Nephron progenitor cell (in vitro differentiated cells): ENCODE measurements around the gene FABP1.

Experiments used
- DNase-seq: peaks from one replicate; pipeline ENCODE4 v3.0.0; 2021
- H3K27ac Mint-ChIP-seq: 2 replicates; pipeline ENCODE4 v1.8.0; 2021; ENCODE audit warnings: mild to moderate bottlenecking, moderate library complexity, mixed read lengths
- H3K27me3 Mint-ChIP-seq: 2 replicates; pipeline ENCODE4 v1.8.0; 2021; ENCODE audit warnings: mild to moderate bottlenecking, low read depth, mixed read lengths; ENCODE audit not compliant: poor library complexity
- H3K36me3 Mint-ChIP-seq: 2 replicates; pipeline ENCODE4 v1.8.0; 2021; ENCODE audit warnings: low read depth, mixed read lengths
- H3K4me1 Mint-ChIP-seq: 2 replicates; pipeline ENCODE4 v1.8.0; 2021; ENCODE audit warnings: mixed read lengths
- H3K4me3 Mint-ChIP-seq: 2 replicates; pipeline ENCODE4 v1.8.0; 2021; ENCODE audit warnings: mild to moderate bottlenecking, moderate library complexity, mixed read lengths
- H3K9me3 Mint-ChIP-seq: 2 replicates; pipeline ENCODE4 v1.8.0; 2021; ENCODE audit warnings: mild to moderate bottlenecking, moderate library complexity, mixed read lengths
- TF ChIP-seq, protein P1 (sequence below): fragments of 200-600 bp; sonication (generic); IDR thresholded peaks from 2 replicates; pipeline ENCODE4 v1.5.0; 2021; ENCODE audit warnings: antibody characterized with exemption

Gene FABP1

DNA sequence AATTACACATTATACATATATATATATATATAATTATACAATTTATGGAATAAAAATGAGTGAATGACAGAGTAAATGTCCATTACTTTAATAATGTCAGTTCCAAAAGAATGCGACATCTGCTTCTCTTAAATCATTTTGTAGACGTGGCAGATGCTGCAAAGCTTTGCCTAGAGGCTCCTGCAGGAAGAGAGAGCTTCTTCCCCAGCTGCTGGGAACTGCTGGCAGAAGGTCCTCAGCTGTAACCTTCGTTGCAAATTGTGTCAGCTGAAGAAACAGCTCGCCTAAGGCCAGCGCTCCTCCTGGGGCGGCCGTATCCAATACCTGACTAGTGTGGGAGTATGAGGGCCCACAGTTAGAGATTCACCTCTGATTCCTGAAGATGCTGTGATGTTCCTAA lies 32.7 kb upstream of the FABP1 start:
- TF ChIP-seq, protein P1, sequence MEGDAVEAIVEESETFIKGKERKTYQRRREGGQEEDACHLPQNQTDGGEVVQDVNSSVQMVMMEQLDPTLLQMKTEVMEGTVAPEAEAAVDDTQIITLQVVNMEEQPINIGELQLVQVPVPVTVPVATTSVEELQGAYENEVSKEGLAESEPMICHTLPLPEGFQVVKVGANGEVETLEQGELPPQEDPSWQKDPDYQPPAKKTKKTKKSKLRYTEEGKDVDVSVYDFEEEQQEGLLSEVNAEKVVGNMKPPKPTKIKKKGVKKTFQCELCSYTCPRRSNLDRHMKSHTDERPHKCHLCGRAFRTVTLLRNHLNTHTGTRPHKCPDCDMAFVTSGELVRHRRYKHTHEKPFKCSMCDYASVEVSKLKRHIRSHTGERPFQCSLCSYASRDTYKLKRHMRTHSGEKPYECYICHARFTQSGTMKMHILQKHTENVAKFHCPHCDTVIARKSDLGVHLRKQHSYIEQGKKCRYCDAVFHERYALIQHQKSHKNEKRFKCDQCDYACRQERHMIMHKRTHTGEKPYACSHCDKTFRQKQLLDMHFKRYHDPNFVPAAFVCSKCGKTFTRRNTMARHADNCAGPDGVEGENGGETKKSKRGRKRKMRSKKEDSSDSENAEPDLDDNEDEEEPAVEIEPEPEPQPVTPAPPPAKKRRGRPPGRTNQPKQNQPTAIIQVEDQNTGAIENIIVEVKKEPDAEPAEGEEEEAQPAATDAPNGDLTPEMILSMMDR = no peak
- no peak for DNase-seq
- no peak overlapping the region for H3K27ac Mint-ChIP-seq
- H3K27me3 Mint-ChIP-seq = peaks cover 3% of the 10 kb centered on the region
- no peaks in the 10 kb centered on the region for H3K9me3 Mint-ChIP-seq
- no peak overlapping the region for H3K4me3 Mint-ChIP-seq
- H3K4me1 Mint-ChIP-seq = no peaks in the 10 kb centered on the region
- H3K36me3 Mint-ChIP-seq = no peaks in the 10 kb centered on the region

DNA sequence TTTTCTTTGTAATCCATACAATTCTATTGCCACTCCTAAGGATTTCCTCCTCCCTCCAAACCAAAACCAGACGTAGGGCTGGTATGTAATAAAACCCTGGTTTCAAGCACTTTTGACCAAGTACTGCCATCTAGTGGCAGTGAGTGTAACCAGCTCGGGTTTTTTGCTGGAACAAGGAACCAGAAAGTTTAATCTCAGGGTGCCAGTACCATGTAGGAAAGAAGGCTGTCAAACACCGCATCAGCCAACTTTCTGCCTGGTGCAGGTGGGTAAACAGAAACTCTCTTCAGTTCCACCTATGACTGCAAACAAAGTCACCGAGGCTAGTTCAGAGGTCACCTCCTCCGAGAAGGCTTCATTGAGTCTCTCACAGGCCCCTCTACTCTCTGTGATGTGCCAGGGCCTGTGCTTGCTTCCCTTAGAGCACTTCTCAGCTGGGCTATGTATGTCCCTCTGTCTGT lies 32.1 kb upstream of the FABP1 start:
- TF ChIP-seq, protein P1 = peak; percentile 84
- Mint-ChIP-seq H3K36me3 (no peaks in the 10 kb centered on the region), H3K4me1 (no peaks in the 10 kb centered on the region), H3K27ac (no peak overlapping the region), H3K27me3 (peaks cover 3% of the 10 kb centered on the region), H3K4me3 (no peak overlapping the region), H3K9me3 (no peaks in the 10 kb centered on the region)
- DNase-seq = peak; percentile 51

DNA sequence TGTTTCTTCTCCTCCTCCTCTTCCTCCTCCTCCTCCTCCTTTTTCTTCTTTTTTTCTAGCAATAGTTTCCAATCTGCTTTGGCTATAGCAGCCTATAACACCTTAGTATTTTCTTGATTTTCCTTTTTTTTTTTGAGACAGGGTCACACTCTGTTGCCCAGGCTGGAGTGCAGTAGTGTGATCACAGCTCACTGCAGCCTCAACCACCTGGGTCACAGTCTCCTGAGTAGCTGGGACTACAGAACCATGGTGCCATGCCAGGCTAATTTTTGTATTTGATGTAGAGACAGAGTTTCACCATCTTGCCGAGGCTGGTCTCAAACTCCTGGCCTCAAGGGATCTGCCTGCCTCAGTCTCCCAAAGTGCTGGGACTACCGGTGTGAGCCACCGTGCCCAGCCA lies 31.6 kb upstream of the FABP1 start:
- Mint-ChIP-seq H3K27me3 (peaks cover 3% of the 10 kb centered on the region), H3K4me1 (no peaks in the 10 kb centered on the region), H3K9me3 (no peaks in the 10 kb centered on the region), H3K27ac (no peak overlapping the region), H3K4me3 (no peak overlapping the region), H3K36me3 (no peaks in the 10 kb centered on the region)
- no peak for DNase-seq
- TF ChIP-seq, protein P1 = no peak

DNA sequence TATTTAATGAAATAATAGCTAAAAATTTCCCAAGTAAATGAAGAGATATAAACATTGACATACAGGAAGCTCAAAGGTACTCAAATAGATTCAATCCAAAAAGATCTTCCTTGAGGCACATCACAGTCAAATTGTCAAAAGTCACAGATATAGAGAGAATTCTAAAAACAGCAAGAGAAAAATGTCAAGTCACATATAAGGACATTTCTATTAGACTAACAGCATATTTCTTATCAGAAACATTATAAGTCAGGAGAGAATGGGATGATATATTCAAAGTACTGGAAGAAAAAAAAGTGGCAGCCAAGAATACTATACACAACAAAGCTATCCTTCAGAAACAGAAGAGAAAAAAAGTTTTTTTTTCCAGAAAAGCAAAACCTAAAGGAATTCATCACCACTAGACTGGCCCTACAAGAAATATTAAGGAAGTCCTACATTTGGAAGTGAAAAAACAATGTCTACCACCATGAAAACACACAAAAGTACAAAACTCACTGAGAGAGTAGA lies 21.1 kb upstream of the FABP1 start:
- H3K27ac Mint-ChIP-seq = no peak overlapping the region
- H3K9me3 Mint-ChIP-seq = peaks cover 39% of the 10 kb centered on the region
- H3K27me3 Mint-ChIP-seq = peaks cover 7% of the 10 kb centered on the region
- TF ChIP-seq, protein P1 = no peak
- H3K4me1 Mint-ChIP-seq = no peaks in the 10 kb centered on the region
- no peak for DNase-seq
- H3K4me3 Mint-ChIP-seq = no peak overlapping the region
- peaks cover 4% of the 10 kb centered on the region for H3K36me3 Mint-ChIP-seq

DNA sequence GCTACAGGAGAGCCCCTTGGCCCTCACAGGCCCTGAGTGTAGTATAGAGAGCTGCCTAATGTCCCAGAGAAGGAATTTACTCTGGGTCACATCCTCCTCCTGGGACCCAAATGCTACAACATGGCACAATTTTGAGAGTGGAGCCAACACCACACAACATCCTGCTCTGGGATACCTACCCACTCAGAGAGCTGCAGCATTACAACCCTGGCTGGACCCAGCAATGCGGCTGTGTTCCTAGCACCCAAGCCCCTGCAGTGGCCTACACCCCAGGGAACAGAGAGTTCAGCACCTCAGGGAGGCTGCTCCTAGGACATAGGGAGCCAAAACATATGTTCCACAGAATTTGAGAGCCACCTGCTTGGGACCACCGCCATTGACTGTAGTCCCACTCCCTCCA lies 19.3 kb upstream of the FABP1 start:
- Mint-ChIP-seq H3K36me3 (peaks cover 4% of the 10 kb centered on the region), H3K9me3 (peaks cover 32% of the 10 kb centered on the region), H3K4me1 (no peaks in the 10 kb centered on the region), H3K27me3 (peaks cover 17% of the 10 kb centered on the region), H3K27ac (no peak overlapping the region), H3K4me3 (no peak overlapping the region)
- DNase-seq = no peak
- TF ChIP-seq, protein P1 = no peak

DNA sequence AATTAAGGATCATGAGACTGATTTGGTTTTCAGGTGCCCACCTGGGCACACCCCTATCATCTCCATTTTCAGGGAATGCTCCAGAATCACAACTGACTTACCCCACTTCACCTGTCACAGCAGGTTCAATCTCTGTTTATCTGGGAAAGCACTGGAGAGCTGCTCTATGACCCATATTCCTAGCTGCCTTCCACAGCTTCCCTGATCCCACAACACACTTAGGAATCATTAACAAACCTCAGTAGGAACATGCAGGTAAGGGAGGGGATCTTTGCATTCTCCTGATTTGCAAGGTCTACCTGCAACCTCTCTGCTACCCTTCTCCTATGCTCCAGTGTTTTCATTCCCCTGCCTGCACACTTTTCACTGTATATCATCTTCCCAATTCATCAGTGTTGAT lies 18.7 kb upstream of the FABP1 start:
- H3K36me3 Mint-ChIP-seq = peaks cover 4% of the 10 kb centered on the region
- no peak overlapping the region for H3K4me3 Mint-ChIP-seq
- peaks cover 22% of the 10 kb centered on the region for H3K27me3 Mint-ChIP-seq
- no peaks in the 10 kb centered on the region for H3K4me1 Mint-ChIP-seq
- H3K9me3 Mint-ChIP-seq = peaks cover 33% of the 10 kb centered on the region
- TF ChIP-seq, protein P1 = no peak
- no peak for DNase-seq
- H3K27ac Mint-ChIP-seq = no peak overlapping the region
